GM19324 (cell line): ENCODE measurements around the gene MATCAP1.

Source experiments
- ATAC-seq: cut with Tn5 transposase; IDR thresholded peaks from one replicate; pipeline ENCODE4 v1.9.1; 2021; ENCODE audit warnings: mild to moderate bottlenecking, moderate library complexity; ENCODE audit not compliant: unreplicated experiment, low FRiP score

MATCAP1 gene

DNA sequence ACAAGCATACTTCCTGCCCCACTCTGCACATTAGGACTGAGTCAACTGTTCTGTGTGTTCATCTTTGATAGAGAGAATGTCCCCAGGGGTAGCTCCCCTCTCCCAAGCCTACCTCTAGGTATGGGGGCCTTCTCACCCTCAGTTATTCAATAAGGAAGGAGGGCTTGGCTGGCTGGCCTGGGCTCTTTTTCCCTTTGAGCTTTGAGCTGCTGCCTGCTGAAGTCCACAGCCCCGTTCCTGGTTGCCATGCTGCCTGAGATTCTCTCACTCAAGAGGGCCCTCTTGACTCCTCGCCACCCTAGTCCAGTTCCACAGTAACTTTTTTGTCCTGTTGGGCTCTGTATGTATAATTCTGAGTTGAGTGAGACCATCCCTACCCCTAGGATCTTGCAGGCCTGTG is 38.0 kb downstream of the MATCAP1 start:
- ATAC-seq = no peak

DNA sequence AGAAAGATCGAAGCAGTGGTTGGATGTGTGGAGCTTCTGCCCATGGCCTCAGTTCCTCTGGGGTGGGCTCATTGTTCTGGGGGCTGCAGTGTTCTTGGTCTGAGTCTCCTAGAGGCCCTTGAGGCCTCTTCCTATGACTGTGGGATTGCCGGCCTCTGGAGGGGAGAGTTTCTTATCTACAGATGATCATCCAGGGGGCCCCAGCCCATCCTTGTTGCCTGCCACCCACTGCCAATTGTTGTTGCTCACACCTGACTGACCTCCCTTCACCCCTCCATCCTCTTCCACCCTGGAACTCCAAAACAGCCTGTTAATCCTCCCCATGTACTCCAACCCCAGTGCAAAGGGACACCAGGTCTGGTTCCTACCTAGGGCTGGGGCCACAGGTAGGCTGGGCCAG is 38.8 kb downstream of the MATCAP1 start:
- no peak for ATAC-seq

DNA sequence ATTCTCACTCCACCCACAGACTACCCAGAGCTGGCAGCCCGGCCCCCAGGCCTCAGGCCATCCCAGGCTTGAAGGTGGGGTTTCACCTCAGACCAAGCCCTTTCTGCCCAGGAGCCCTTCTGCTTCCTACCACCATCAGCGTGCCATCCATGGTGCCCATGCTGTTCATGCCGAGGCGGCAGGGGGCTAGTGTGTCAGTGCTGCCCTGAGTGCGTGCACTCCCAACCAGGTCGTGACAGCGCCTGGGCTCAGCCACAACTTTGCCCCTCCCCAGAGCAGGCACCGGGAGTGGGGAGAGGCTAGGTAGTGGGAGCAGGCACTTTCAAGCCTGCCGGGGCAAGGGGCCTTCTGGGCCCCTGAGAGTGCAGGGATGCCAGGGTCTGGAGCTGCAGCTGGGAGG is 41.4 kb downstream of the MATCAP1 start:
- no peak for ATAC-seq

DNA sequence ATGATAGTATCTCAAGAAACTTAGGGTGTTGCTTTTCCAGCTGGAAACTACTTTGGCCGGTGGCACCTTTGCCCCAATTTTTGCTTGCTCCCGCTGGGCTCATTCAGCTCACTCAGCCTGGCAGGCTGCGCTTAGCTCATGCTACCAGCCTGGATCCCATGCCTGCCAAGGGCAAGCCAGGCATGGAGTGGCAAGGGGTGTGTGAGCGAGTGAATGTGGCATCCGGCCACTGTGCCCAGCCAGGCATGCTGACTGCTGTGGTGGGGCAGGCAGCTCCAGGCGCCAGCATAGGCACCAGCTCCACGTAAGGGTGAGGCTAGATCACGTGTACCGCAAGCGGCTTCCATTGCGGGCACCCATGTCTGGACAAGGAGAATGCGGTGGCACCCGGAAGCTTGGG is 42.4 kb downstream of the MATCAP1 start:
- no peak for ATAC-seq

DNA sequence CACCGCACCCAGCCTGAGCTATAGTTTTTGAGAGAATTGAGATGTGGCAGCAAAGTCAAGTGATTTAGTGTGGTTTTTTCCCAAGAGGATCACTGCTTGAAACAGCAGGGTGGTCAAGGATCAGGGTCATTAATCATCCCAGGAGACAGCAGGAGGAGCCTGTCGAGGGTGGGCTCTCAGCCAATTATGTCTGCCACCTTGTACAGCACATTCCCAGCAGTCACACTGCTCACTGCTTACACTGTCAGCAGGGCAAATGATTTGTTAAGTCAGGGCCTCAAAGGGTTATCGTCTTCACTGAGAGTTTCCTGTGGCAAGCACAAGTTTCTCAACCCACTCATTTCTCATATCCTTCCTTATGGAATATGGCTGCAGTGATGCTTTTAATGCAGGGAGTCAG is 46.2 kb downstream of the MATCAP1 start:
- no peak for ATAC-seq

DNA sequence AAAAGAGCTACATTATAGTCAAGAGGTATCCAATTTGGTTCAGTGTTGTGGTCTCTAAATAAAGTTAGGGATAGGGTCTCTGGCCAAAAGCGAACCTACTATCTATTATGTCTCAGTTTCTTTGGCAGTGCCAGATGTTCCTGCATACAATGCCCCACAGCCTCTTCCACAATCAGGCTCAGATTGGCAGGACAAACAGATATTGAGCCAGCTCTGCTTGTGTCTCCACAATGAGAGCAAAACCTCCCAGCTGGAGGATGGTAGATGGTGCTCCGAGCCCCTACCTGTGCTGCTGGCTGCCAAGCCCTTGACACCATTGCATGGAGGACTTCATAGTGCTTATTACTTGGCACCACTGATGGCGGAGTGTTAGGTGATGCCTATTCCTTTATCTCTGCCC is 54.3 kb downstream of the MATCAP1 start:
- no peak for ATAC-seq

DNA sequence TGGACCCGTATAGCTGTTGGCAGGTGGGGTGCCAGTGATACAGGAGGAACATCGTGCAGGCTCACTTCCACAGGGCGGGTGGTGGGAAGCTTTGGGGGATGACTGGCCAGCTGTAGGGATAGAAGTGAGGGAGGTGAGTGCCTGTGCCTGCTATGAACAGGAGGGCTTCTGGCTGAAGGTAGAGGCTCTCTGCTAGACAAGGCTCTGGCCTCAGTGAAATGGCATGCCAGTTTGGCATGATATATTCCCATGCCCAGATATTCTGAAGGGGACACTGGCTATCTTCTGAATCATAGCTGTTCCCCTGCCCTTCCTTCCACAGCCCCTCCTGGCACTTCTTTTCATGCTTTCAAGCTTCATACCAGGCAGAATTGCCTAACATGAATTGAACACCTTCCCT is 54.9 kb downstream of the MATCAP1 start:
- no peak for ATAC-seq

DNA sequence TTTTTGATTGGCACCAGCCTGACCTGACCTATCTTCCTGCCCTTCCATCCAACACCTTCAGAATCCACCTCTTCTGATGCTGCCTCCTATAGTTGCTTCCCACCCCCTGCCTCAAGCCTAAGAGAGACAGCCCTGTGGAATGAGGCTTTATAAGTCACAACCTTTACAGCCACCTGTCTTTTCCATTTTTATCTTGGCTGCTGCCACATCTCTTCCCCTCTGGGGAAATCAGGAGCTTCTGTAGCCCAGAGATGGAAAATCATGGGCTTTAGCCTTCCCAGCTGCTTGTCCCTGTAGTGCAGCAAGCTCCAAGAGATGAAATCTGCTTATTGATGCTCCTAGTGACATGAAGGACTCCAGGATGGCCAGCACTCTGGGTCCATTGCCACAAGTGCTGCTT is 55.3 kb downstream of the MATCAP1 start:
- no peak for ATAC-seq
